ENCODE measurements around the gene CD44.
A peak's percentile ranks its signal among the peaks of the same experiment; 100 is the strongest.

Gene CD44

GRCh38 chr11:35208795-35209194, 69.8 kb downstream of the CD44 start:
- Histone ChIP-seq H3K27me3 (ENCODE audit: control insufficient read depth in 1 of 2, insufficient read depth in 2 of 2, low read length in 2 of 2) (no peaks in the 10 kb centered on the region), H3K9ac (ENCODE audit: low read length) (no peak overlapping the region), H3K9me3 (ENCODE audit: low read length) (peaks cover 5% of the 10 kb centered on the region), H3K27ac (ENCODE audit: low read depth, low read length) (no peak overlapping the region), H3K4me3 (ENCODE audit: low read depth in 1 of 2, low read length in 2 of 2) (no peak overlapping the region), H3K36me3 (ENCODE audit: insufficient read depth, low read length) (peaks cover 31% of the 10 kb centered on the region), H3K4me1 (ENCODE audit: insufficient read depth, low read length) (no peaks in the 10 kb centered on the region)

DNA sequence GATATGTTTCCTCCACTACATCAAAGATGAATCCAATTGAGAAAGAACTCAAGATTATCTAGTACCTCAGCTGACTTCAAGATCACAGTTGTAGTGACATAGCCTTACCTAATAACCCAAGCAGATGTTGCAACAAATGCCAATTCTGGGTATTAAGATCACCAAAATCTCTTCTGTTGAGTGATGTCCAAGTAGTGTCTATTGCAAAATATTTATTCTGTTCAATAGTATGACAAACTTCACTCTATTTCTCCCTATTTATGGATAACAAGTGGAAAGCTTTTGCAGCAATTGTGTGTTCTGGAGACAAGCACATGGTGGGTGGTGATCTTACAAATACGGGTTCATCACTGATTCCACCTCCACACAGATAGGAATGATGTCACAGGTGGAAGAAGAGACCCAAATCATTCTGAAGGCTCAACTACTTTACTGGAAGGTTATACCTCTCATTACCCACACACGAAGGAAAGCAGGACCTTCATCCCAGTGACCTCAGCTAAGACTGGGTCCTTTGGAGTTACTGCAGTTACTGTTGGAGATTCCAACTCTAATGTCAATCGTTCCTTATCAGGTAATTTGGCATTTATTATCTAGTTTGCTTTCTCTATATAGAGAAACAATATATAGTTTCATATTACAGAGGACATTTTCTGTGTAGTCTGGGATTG, 72.0 kb downstream of the CD44 start:
- H3K4me3 ChIP-seq (ENCODE audit: low read depth in 1 of 2, low read length in 2 of 2) = no peak overlapping the region
- no peak overlapping the region for H3K9ac ChIP-seq (ENCODE audit: low read length)
- H3K36me3 ChIP-seq (ENCODE audit: insufficient read depth, low read length) = peaks cover 28% of the 10 kb centered on the region
- peaks cover 5% of the 10 kb centered on the region for H3K9me3 ChIP-seq (ENCODE audit: low read length)
- no peak overlapping the region for H3K27ac ChIP-seq (ENCODE audit: low read depth, low read length)
- H3K4me1 ChIP-seq (ENCODE audit: insufficient read depth, low read length) = no peaks in the 10 kb centered on the region
- H3K27me3 ChIP-seq (ENCODE audit: control insufficient read depth in 1 of 2, insufficient read depth in 2 of 2, low read length in 2 of 2) = no peaks in the 10 kb centered on the region

DNA sequence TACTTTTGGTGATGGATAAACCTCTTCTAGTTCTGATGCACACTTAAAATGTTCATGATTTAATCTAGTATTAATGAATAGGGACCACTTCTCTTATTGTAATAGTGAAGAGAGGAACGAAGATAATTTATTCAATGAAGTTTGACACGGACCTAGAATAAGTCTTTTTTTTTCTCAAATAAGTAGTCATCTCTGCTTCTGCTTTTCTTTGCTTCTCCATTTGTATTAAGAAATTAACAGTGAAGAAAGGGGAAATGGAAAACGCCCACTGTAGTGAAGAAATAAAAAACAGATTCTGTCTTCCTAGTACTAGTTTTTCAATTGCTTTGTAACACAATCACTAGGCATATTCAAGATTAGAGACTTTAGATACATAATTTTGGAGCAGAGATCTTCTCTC, 73.0 kb downstream of the CD44 start:
- H3K4me3 ChIP-seq (ENCODE audit: low read depth in 1 of 2, low read length in 2 of 2) = no peak overlapping the region
- peaks cover 5% of the 10 kb centered on the region for H3K9me3 ChIP-seq (ENCODE audit: low read length)
- H3K4me1 ChIP-seq (ENCODE audit: insufficient read depth, low read length) = no peaks in the 10 kb centered on the region
- no peak overlapping the region for H3K9ac ChIP-seq (ENCODE audit: low read length)
- H3K27me3 ChIP-seq (ENCODE audit: control insufficient read depth in 1 of 2, insufficient read depth in 2 of 2, low read length in 2 of 2) = no peaks in the 10 kb centered on the region
- H3K36me3 ChIP-seq (ENCODE audit: insufficient read depth, low read length) = peaks cover 30% of the 10 kb centered on the region
- H3K27ac ChIP-seq (ENCODE audit: low read depth, low read length) = no peak overlapping the region

- Histone ChIP-seq H3K27ac (ENCODE audit: low read depth, low read length) (no peak overlapping the region), H3K36me3 (ENCODE audit: insufficient read depth, low read length) (peaks cover 39% of the 10 kb centered on the region), H3K27me3 (ENCODE audit: control insufficient read depth in 1 of 2, insufficient read depth in 2 of 2, low read length in 2 of 2) (no peaks in the 10 kb centered on the region), H3K9ac (ENCODE audit: low read length) (no peak overlapping the region), H3K9me3 (ENCODE audit: low read length) (peaks cover 5% of the 10 kb centered on the region), H3K4me3 (ENCODE audit: low read depth in 1 of 2, low read length in 2 of 2) (no peak overlapping the region), H3K4me1 (ENCODE audit: insufficient read depth, low read length) (peaks cover 9% of the 10 kb centered on the region)
These were observed 75.3 kb downstream of the CD44 start for GRCh38 chr11:35214226-35214770.

DNA sequence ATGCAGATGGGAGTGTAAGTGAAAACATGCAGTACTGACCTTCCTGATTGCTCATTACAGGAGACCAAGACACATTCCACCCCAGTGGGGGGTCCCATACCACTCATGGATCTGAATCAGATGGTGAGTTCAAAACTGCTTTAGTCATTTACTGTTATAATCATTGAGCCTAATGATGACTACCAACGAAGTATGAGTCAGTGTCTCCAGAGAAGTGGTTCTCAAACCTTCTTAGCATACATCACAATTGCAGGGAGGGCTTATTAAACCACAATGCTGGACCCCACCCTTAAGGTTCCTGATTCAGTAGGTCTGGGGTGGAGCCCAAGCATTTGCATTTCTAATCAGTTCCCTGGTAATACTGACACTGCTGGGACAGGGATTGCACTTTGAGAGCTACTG, 75.8 kb downstream of the CD44 start:
- peaks cover 44% of the 10 kb centered on the region for H3K36me3 ChIP-seq (ENCODE audit: insufficient read depth, low read length)
- H3K27ac ChIP-seq (ENCODE audit: low read depth, low read length) = no peak overlapping the region
- no peak overlapping the region for H3K9ac ChIP-seq (ENCODE audit: low read length)
- no peaks in the 10 kb centered on the region for H3K27me3 ChIP-seq (ENCODE audit: control insufficient read depth in 1 of 2, insufficient read depth in 2 of 2, low read length in 2 of 2)
- peaks cover 9% of the 10 kb centered on the region for H3K4me1 ChIP-seq (ENCODE audit: insufficient read depth, low read length)
- H3K4me3 ChIP-seq (ENCODE audit: low read depth in 1 of 2, low read length in 2 of 2) = no peak overlapping the region
- no peaks in the 10 kb centered on the region for H3K9me3 ChIP-seq (ENCODE audit: low read length)

DNA sequence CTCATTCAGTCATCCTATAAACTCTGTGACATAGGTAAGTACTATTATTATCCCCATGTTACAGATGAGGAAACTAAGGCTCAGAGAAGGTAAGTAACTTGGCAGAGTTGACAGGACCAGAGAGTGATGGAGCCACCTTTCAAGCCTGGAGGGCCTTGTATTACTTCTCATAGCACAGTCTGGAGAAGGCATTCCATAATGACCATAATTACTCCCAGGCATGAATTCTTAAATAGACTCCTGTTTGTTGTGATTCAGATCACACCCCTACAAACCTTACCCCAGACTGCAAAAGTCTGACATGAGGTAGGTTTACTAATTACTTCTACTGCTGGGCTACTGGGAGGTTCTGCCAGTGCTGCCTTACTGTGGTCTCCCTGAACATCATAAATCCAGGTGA, 77.0 kb downstream of the CD44 start:
- Histone ChIP-seq H3K9ac (ENCODE audit: low read length) (no peak overlapping the region), H3K27me3 (ENCODE audit: control insufficient read depth in 1 of 2, insufficient read depth in 2 of 2, low read length in 2 of 2) (no peaks in the 10 kb centered on the region), H3K4me3 (ENCODE audit: low read depth in 1 of 2, low read length in 2 of 2) (no peak overlapping the region), H3K36me3 (ENCODE audit: insufficient read depth, low read length) (peaks cover 50% of the 10 kb centered on the region), H3K9me3 (ENCODE audit: low read length) (no peaks in the 10 kb centered on the region), H3K4me1 (ENCODE audit: insufficient read depth, low read length) (peaks cover 9% of the 10 kb centered on the region), H3K27ac (ENCODE audit: low read depth, low read length) (no peak overlapping the region)

DNA sequence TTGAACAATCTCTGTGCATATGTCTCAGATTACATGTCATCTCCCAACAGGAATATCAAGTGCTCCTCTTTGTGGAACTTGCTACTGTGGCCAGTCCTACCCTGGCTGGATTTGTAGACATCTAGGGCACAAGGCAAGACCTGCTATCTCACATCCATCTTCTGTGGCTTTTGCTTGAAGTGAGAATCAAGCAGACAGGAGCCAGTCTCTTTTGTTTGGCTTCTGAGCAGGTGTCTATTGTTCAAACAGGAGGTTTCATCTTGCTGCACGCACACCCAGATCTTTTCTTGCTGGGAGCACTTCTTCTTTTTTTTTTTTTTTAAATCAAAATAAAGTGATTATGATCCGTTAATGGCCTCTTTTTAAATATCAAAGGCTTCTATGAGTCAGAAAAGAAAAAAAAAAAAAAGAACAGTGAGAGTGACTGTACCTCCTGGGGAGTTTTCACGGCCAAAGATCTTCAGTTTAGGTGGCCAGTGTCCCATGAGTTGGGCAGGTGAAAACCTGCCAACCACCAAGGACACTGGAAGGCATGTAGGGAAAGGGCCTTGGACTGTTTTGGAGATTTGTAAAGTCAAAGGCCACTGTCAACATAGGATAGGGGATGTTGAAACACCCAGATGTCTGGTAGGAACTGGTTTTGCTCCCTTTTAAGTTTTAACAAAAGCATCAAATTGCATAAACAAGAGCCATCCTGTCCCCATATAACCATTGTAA, 78.1 kb downstream of the CD44 start:
- Histone ChIP-seq H3K27me3 (ENCODE audit: control insufficient read depth in 1 of 2, insufficient read depth in 2 of 2, low read length in 2 of 2) (no peaks in the 10 kb centered on the region), H3K27ac (ENCODE audit: low read depth, low read length) (no peak overlapping the region), H3K36me3 (ENCODE audit: insufficient read depth, low read length) (peaks cover 56% of the 10 kb centered on the region), H3K9ac (ENCODE audit: low read length) (no peak overlapping the region), H3K4me3 (ENCODE audit: low read depth in 1 of 2, low read length in 2 of 2) (no peak overlapping the region), H3K9me3 (ENCODE audit: low read length) (no peaks in the 10 kb centered on the region), H3K4me1 (ENCODE audit: insufficient read depth, low read length) (peaks cover 9% of the 10 kb centered on the region)

DNA sequence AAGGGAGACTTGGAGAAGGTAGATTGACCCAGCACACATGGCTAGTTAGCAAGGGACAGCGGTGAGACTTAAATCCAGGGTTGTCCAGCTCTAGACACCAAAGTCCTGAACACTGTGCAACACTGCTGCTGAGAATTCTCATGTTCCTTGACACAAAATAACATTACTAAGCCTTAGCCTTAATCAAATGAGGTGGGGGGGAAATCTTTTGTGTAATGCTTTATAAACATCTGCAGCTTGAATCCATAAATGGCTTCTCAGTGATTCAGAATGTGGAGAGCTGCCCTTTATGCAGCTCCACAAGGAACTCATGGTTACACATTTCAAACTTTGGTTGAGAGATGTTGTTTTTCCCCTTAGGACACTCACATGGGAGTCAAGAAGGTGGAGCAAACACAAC, 80.0 kb downstream of the CD44 start:
- Histone ChIP-seq H3K27me3 (ENCODE audit: control insufficient read depth in 1 of 2, insufficient read depth in 2 of 2, low read length in 2 of 2) (no peaks in the 10 kb centered on the region), H3K36me3 (ENCODE audit: insufficient read depth, low read length) (peaks cover 71% of the 10 kb centered on the region), H3K27ac (ENCODE audit: low read depth, low read length) (no peak overlapping the region), H3K9ac (ENCODE audit: low read length) (no peak overlapping the region), H3K4me1 (ENCODE audit: insufficient read depth, low read length) (peaks cover 24% of the 10 kb centered on the region), H3K9me3 (ENCODE audit: low read length) (no peaks in the 10 kb centered on the region), H3K4me3 (ENCODE audit: low read depth in 1 of 2, low read length in 2 of 2) (no peak overlapping the region)

DNA sequence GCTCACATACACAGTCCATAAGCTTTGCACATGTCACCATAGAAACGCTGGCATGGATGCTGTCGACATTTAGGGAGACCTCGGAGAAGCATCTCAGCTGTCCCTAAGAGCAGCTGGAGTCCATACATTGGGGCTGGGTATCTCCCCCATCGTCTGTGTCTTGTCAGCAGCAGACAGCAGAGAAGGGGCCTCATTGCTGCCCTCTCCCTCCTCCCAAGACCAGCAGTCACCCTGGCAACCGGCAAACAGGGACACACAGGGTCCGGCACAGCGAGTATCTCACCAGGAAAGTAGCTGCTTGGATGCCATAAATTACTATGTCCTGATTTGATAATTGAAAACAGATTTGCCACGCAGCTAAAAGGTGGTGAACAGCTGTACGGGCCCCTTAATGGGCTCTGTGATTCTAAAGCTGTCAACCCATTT, 84.4 kb downstream of the CD44 start:
- Histone ChIP-seq H3K36me3 (ENCODE audit: insufficient read depth, low read length) (peaks cover 56% of the 10 kb centered on the region), H3K27ac (ENCODE audit: low read depth, low read length) (peak overlapping the region; percentile 29), H3K9ac (ENCODE audit: low read length) (no peak overlapping the region), H3K4me1 (ENCODE audit: insufficient read depth, low read length) (peaks cover 40% of the 10 kb centered on the region), H3K4me3 (ENCODE audit: low read depth in 1 of 2, low read length in 2 of 2) (no peak overlapping the region), H3K9me3 (ENCODE audit: low read length) (no peaks in the 10 kb centered on the region), H3K27me3 (ENCODE audit: control insufficient read depth in 1 of 2, insufficient read depth in 2 of 2, low read length in 2 of 2) (no peaks in the 10 kb centered on the region)

DNA sequence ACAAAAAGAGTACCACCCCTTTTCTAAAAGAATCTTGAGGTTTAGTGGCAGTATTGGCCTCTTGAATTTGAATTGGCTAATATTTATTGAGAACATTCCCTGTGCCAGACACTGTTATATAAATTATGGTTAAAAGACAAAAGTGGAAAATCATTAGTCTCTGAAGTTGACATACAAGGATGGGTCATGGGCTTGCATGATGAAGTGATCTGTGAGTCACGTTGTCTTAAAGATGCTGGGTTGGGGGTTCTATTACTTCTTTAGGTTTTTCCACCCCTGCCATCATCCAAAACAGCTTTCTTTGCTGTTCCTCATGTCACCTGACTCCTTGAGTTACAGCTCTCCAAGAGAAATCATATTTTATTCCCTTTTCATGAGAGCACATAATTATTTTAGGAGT, 85.0 kb downstream of the CD44 start:
- Histone ChIP-seq H3K4me1 (ENCODE audit: insufficient read depth, low read length) (peaks cover 39% of the 10 kb centered on the region), H3K36me3 (ENCODE audit: insufficient read depth, low read length) (peaks cover 50% of the 10 kb centered on the region), H3K27ac (ENCODE audit: low read depth, low read length) (no peak overlapping the region), H3K9ac (ENCODE audit: low read length) (no peak overlapping the region), H3K27me3 (ENCODE audit: control insufficient read depth in 1 of 2, insufficient read depth in 2 of 2, low read length in 2 of 2) (no peaks in the 10 kb centered on the region), H3K9me3 (ENCODE audit: low read length) (no peaks in the 10 kb centered on the region), H3K4me3 (ENCODE audit: low read depth in 1 of 2, low read length in 2 of 2) (no peak overlapping the region)

DNA sequence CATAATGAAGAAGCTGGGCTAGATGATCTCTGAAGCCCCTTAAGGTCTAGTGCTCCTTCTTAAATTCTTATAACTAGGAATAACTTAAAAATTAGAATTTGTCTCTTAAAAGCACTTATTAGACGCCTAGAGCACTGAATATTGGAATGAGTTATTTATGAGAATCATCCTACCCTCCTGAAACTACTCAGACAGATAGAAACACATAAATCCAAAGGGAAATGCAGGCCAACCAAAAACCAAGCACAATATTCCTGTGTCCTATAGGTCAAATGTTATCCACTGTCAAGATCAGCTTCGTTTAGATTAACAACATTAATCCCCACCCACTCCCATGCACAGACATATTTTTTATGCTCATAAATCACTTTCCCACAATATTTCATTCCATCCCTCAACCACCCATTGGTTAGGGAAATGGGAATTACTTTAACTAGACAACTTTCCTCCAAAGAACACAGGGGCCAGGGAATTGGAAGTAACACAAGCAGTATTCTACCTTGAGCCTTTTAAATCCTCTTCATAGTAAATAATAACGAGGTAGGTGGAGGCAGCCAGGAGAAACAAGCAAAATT, 87.1 kb downstream of the CD44 start:
- H3K4me3 ChIP-seq (ENCODE audit: low read depth in 1 of 2, low read length in 2 of 2) = no peak overlapping the region
- no peaks in the 10 kb centered on the region for H3K9me3 ChIP-seq (ENCODE audit: low read length)
- no peak overlapping the region for H3K9ac ChIP-seq (ENCODE audit: low read length)
- peaks cover 56% of the 10 kb centered on the region for H3K36me3 ChIP-seq (ENCODE audit: insufficient read depth, low read length)
- no peak overlapping the region for H3K27ac ChIP-seq (ENCODE audit: low read depth, low read length)
- H3K27me3 ChIP-seq (ENCODE audit: control insufficient read depth in 1 of 2, insufficient read depth in 2 of 2, low read length in 2 of 2) = no peaks in the 10 kb centered on the region
- H3K4me1 ChIP-seq (ENCODE audit: insufficient read depth, low read length) = peaks cover 35% of the 10 kb centered on the region
